GM12878 (cell line): ENCODE results near the gene CRBN. TPM values are rescaled to one million over a fixed set of nuclear protein-coding genes. Genes with fewer than 3 reads are reported as not detected.

Experiments
- BHLHE40 ChIP-seq, 2 experiments: fragments of 450-650 bp in 1 of 2; IDR thresholded peaks; 2 replicates each; pipeline ENCODE4 v1.6.1; 2011 to 2017; ENCODE audit warnings: low read depth in 2 of 2, borderline replicate concordance in 1 of 2, improper control_type of control experiment in 1 of 2, low read length in 1 of 2, mild to moderate bottlenecking in 1 of 2
- CEBPZ ChIP-seq: fragments of 150-350 bp; IDR thresholded peaks from 2 replicates; pipeline ENCODE4 v1.6.1; 2016; ENCODE audit warnings: low read depth, low read length
- CHD4 ChIP-seq: fragments of 200-600 bp; sonication (generic); IDR thresholded peaks from 2 replicates; pipeline ENCODE4 v1.6.1; 2016; ENCODE audit warnings: mild to moderate bottlenecking
- E2F4 ChIP-seq: IDR thresholded peaks from 2 replicates; pipeline ENCODE4 v1.6.1; 2012; ENCODE audit warnings: low read depth, low read length, improper control_type of control experiment
- HDGF ChIP-seq: fragments of 450-650 bp; IDR thresholded peaks from 2 replicates; pipeline ENCODE4 v1.6.1; 2016; ENCODE audit warnings: antibody characterized with exemption
- IRF5 ChIP-seq: fragments of 450-650 bp; IDR thresholded peaks from 2 replicates; pipeline ENCODE4 v1.6.1; 2017; ENCODE audit warnings: borderline replicate concordance
- MTA2 ChIP-seq: fragments of 450-650 bp; IDR thresholded peaks from 2 replicates; pipeline ENCODE4 v1.6.1; 2016; ENCODE audit warnings: low read depth, mild to moderate bottlenecking, moderate library complexity
- MYC ChIP-seq: IDR thresholded peaks from 2 replicates; pipeline ENCODE4 v1.6.1; 2011; ENCODE audit warnings: mild to moderate bottlenecking, low read length, moderate library complexity, inconsistent platforms; ENCODE audit not compliant: insufficient read depth, insufficient replicate concordance, insufficient read length, severe bottlenecking
- NBN ChIP-seq: fragments of 450-650 bp; IDR thresholded peaks from 2 replicates; pipeline ENCODE4 v1.6.1; 2016
- NFYB ChIP-seq: IDR thresholded peaks from 2 replicates; pipeline ENCODE4 v1.6.1; 2011; ENCODE audit warnings: low read depth, mild to moderate bottlenecking, low read length, improper control_type of control experiment, moderate library complexity; ENCODE audit not compliant: insufficient read depth
- NR2C1 ChIP-seq: fragments of 450-650 bp; IDR thresholded peaks from 2 replicates; pipeline ENCODE4 v1.6.1; 2017; ENCODE audit warnings: antibody characterized with exemption, mild to moderate bottlenecking, moderate library complexity
- NRF1 ChIP-seq: conservative IDR thresholded peaks from 2 replicates; pipeline ENCODE4 v1.6.1; 2011; ENCODE audit warnings: mild to moderate bottlenecking, low read depth, low read length, improper control_type of control experiment
- PML ChIP-seq: IDR thresholded peaks from 2 replicates; pipeline ENCODE4 v1.6.1; 2012; ENCODE audit warnings: low read length, inconsistent platforms
- SKIL ChIP-seq: fragments of 450-650 bp; IDR thresholded peaks from 2 replicates; pipeline ENCODE4 v1.6.1; 2017; ENCODE audit warnings: mild to moderate bottlenecking, low read depth, inconsistent platforms; ENCODE audit not compliant: poor library complexity, severe bottlenecking
- SP1 ChIP-seq: IDR thresholded peaks from one replicate; pipeline ENCODE4 v1.6.1; 2011; ENCODE audit warnings: low read depth, low read length
- SUZ12 ChIP-seq: fragments of 200-600 bp; sonication (generic); IDR thresholded peaks from one replicate; pipeline ENCODE4 v1.6.1; 2018; ENCODE audit warnings: antibody characterized with exemption, mild to moderate bottlenecking; ENCODE audit not compliant: unreplicated experiment
- ZBED1 ChIP-seq: IDR thresholded peaks from 2 replicates; pipeline ENCODE4 v1.6.1; 2016; ENCODE audit warnings: borderline replicate concordance
- ZNF24 ChIP-seq: fragments of 450-650 bp; IDR thresholded peaks from 2 replicates; pipeline ENCODE4 v1.6.1; 2017; ENCODE audit warnings: antibody characterized with exemption, mild to moderate bottlenecking
- ZNF384 ChIP-seq: IDR thresholded peaks from 2 replicates; pipeline ENCODE4 v1.6.1; 2012; ENCODE audit warnings: low read depth, mild to moderate bottlenecking, low read length, improper control_type of control experiment, borderline replicate concordance
- ZNF622 ChIP-seq: fragments of 450-650 bp; IDR thresholded peaks from 2 replicates; pipeline ENCODE4 v1.6.1; 2017; ENCODE audit warnings: mild to moderate bottlenecking, inconsistent platforms
- polyA plus RNA-seq, 11 experiments: library from polyadenylated mRNA; depleted of rRNA in 4 of 11; unstranded in 6 of 11; stranded (reverse) in 5 of 11; fragments of >200 nt; fragmentation: Nextera tagmentation in 4 of 11; fragmentation: Illumina TruSeq in 1 of 11; extraction: Ambion mirVana in 4 of 11; extraction: Trizol in 1 of 11; gene quantifications; 1 replicate in 1 of 11; 2 replicates in 10 of 11; pipeline versions ENCODE4 v1.2.1 to v1.2.3, GENCODE V29; 2011 to 2016; ENCODE audit warnings: inconsistent platforms in 2 of 11, missing spikeins in 2 of 11, low read depth in 1 of 11
- total RNA-seq, 4 experiments: library from RNA; depleted of rRNA in 3 of 4; stranded (reverse); fragments of >200 nt in 3 of 4; fragmentation: Illumina TruSeq in 1 of 4; extraction: Trizol in 1 of 4; gene quantifications; 2 replicates each; pipeline versions ENCODE4 v1.2.1 to v1.2.3, GENCODE V29; 2013 to 2021
- TF ChIP-seq, protein P1 (sequence below): fragments of 450-650 bp; IDR thresholded peaks from 2 replicates; pipeline ENCODE4 v1.6.1; 2017; ENCODE audit warnings: low read depth, mild to moderate bottlenecking, moderate library complexity

CRBN gene
- total and polyA plus RNA-seq, 10 of the 15 experiments (the other 5 are each of a cell fraction or from before 2014, with no cell fraction given) = 21.7 to 115 (median 35.8) TPM

DNA sequence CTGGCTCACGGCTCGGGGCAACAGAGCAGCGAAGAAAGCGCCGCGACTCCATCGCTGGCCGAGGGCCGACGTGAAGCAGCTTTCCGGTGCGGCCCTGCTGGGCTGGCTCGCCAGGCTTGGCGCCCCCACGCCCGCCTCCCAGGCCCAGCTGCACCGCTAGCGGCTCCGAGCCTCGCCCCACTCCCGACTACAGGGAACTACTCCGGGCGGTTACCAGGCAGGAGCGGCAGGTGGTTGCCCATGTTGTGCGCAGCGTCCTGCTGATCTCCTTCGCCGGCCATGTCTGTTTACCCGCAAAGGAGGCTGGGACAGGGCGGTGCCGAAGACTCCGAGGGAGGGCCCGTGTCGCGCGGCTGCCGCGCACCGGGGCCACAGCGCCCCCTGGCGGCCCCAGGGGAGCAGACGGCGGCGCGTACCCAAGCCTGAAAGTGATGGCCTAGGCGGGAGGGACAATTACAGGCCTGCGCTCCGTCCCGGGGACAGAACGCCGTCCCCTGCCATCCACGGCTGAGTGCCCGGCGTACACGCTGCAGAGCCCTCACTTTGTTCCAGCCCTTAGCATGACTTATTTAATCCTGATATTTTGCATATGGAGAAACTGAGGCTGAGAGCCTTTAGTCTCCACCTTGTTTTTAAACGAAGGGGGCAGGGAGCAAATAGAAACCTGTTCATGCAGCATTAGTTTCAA lies at the start of gene CRBN (continued):
- TF ChIP-seq SUZ12 (no peak), NRF1 (0 out of 2 replicates have a peak, but pooled peaks have one; percentile 12), ZNF384 (no peak), BHLHE40 (IDR thresholded peaks at IDR 0.05; ENCODE audit: borderline replicate concordance in 1 of 2, low read depth in 2 of 2, low read length in 1 of 2) (peak; percentile 68 to 71; a peak in 3 of 4 replicates), ZNF24 (peak; percentile 59; the same call in 1 of the 2 replicates), CEBPZ (no peak), HDGF (no peak), SKIL (no peak), NBN (peak; percentile 64), IRF5 (no peak), MTA2 (no peak), ZNF622 (no peak), PML (no peak; the same call in 1 of the 2 replicates), MYC (peak; percentile 21), SP1 (peak; percentile 78), E2F4 (no peak), ZBED1 (no peak; the same call in 1 of the 2 replicates), NFYB (no peak), NR2C1 (peak; percentile 13), CHD4 (no peak)
- TF ChIP-seq, protein P1, sequence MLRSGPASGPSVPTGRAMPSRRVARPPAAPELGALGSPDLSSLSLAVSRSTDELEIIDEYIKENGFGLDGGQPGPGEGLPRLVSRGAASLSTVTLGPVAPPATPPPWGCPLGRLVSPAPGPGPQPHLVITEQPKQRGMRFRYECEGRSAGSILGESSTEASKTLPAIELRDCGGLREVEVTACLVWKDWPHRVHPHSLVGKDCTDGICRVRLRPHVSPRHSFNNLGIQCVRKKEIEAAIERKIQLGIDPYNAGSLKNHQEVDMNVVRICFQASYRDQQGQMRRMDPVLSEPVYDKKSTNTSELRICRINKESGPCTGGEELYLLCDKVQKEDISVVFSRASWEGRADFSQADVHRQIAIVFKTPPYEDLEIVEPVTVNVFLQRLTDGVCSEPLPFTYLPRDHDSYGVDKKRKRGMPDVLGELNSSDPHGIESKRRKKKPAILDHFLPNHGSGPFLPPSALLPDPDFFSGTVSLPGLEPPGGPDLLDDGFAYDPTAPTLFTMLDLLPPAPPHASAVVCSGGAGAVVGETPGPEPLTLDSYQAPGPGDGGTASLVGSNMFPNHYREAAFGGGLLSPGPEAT = peak; percentile 99
